ENCODE data around the gene HADHB.
"Not testable (repeated sequence)": the region's sequence is repeated elsewhere in the genome, so short reads cannot be mapped to it uniquely, and the experiment has no call there.

Gene HADHB

GRCh38 chr2:26298638-26299393, 54.1 kb downstream of the HADHB start:
- DNase-seq: peak; percentile 71

- no peak for DNase-seq
Measured at GRCh38 chr2:26299471-26300101, 54.8 kb downstream of the HADHB start.

GRCh38 chr2:26300234-26300925, 55.6 kb downstream of the HADHB start:
- DNase-seq: no peak

GRCh38 chr2:26302846-26303245, 58.1 kb downstream of the HADHB start:
- no peak for DNase-seq

GRCh38 chr2:26305094-26305493, 60.4 kb downstream of the HADHB start:
- DNase-seq: not testable (repeated sequence)

- no peak for DNase-seq
Measured at GRCh38 chr2:26305540-26305939, 60.8 kb downstream of the HADHB start.

GRCh38 chr2:26309921-26310320, 65.2 kb downstream of the HADHB start:
- no peak for DNase-seq

GRCh38 chr2:26312471-26312870, 67.7 kb downstream of the HADHB start:
- no peak for DNase-seq

- no peak for DNase-seq
Measured at GRCh38 chr2:26313446-26313845, 68.7 kb downstream of the HADHB start.

GRCh38 chr2:26314243-26314642, 69.5 kb downstream of the HADHB start:
- no peak for DNase-seq

GRCh38 chr2:26316041-26316440, 71.3 kb downstream of the HADHB start:
- no peak for DNase-seq

- DNase-seq: no peak
Measured at GRCh38 chr2:26316845-26317244, 72.1 kb downstream of the HADHB start.

GRCh38 chr2:26317377-26318105, 72.8 kb downstream of the HADHB start:
- DNase-seq: no peak

- no peak for DNase-seq
Measured at GRCh38 chr2:26318950-26319349, 74.2 kb downstream of the HADHB start.

GRCh38 chr2:26324479-26324878, 79.7 kb downstream of the HADHB start:
- DNase-seq: not testable (repeated sequence)

- DNase-seq: no peak
Measured at GRCh38 chr2:26324903-26325302, 80.2 kb downstream of the HADHB start.

- DNase-seq: no peak
Measured at GRCh38 chr2:26325851-26326250, 81.1 kb downstream of the HADHB start.

- DNase-seq: no peak
Measured at GRCh38 chr2:26326514-26326913, 81.8 kb downstream of the HADHB start.

- DNase-seq: no peak
Measured at GRCh38 chr2:26327291-26328272, 82.8 kb downstream of the HADHB start.

GRCh38 chr2:26329083-26329482, 84.3 kb downstream of the HADHB start:
- DNase-seq: not testable (repeated sequence)

GRCh38 chr2:26330114-26330549, 85.4 kb downstream of the HADHB start:
- DNase-seq: peak; percentile 89

GRCh38 chr2:26330604-26331003, 85.9 kb downstream of the HADHB start:
- no peak for DNase-seq

All from activated CD8-positive, alpha-beta memory T cell treated with anti-CD3 and anti-CD28 coated beads, Interleukin-2, amount 50 U/mL, for 48 hours (primary cell).